ENCODE measurements around the gene TDRD3. TPM values are rescaled to one million over a fixed set of nuclear protein-coding genes. Genes with fewer than 3 reads are reported as not detected.

TDRD3 gene
- total and polyA plus RNA-seq, 2 experiments from 2014 or later, result 13.1 to 13.3 TPM

DNA sequence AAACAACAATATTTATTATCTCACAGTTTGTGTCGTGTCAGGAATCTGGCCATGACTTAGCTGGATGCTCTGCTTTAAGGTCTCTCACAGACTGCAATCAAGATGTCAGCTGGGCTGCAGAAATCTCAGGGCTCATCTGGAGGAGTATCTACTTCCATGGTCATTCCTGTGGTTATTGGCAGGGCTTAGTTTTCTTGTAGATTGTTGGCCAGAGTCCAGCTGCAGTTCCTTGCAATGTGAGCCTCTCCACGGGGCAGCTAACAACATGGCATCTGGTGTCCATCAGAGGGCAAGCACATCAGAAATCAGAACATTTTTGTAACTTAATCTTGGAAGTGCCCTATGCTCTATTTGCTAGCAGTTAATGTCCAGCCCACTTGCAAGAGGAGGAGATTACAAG, 45.7 kb upstream of the TDRD3 start:
- Mint-ChIP-seq H3K36me3 (ENCODE audit: low read depth) (no peaks in the 10 kb centered on the region), H3K4me3 (no peak overlapping the region), H3K4me1 (peaks cover 3% of the 10 kb centered on the region; the same call in 1 of the 3 replicates), H3K27ac (no peak overlapping the region), H3K27me3 (ENCODE audit: insufficient read depth, low read depth, poor library complexity) (no peaks in the 10 kb centered on the region), H3K9me3 (no peaks in the 10 kb centered on the region; the same call in 1 of the 3 replicates)
- no peaks in the 10 kb centered on the region for H3K36me3 ChIP-seq (ENCODE audit: insufficient read depth)
- H3K79me2 ChIP-seq (replicated peaks; ENCODE audit: insufficient read depth), result no peaks in the 10 kb centered on the region
- peak overlapping the region; percentile 60; the same call in 1 of the 2 replicates for H2AFZ ChIP-seq
- H3K27ac ChIP-seq (ENCODE audit: low read depth), result no peak overlapping the region
- no peak overlapping the region for H3K4me3 ChIP-seq
- H3K4me2 ChIP-seq, result no peak overlapping the region
- TF ChIP-seq CREB1 (CRISPR knock-in tag; IDR thresholded peaks at IDR 0.05; ENCODE audit: low read depth) (no peak), ZNF114 (CRISPR knock-in tag; IDR thresholded peaks at IDR 0.05) (no peak), JUNB (IDR thresholded peaks at IDR 0.05; ENCODE audit: unreplicated experiment) (no peak), POLR2AphosphoS5 (IDR thresholded peaks at IDR 0.05; ENCODE audit: low read depth) (no peak), NANOG (IDR thresholded peaks at IDR 0.05; ENCODE audit: borderline replicate concordance) (no peak), ZNF331 (CRISPR knock-in tag; IDR thresholded peaks at IDR 0.05; ENCODE audit: low read depth) (no peak), EZH2 (IDR thresholded peaks at IDR 0.05; ENCODE audit: low read depth, unreplicated experiment) (no peak), EZH2phosphoT487 (IDR thresholded peaks at IDR 0.05; ENCODE audit: unreplicated experiment) (no peak), STAT1 (IDR thresholded peaks at IDR 0.05; ENCODE audit: unreplicated experiment) (no peak)
- TF ChIP-seq, protein P1, sequence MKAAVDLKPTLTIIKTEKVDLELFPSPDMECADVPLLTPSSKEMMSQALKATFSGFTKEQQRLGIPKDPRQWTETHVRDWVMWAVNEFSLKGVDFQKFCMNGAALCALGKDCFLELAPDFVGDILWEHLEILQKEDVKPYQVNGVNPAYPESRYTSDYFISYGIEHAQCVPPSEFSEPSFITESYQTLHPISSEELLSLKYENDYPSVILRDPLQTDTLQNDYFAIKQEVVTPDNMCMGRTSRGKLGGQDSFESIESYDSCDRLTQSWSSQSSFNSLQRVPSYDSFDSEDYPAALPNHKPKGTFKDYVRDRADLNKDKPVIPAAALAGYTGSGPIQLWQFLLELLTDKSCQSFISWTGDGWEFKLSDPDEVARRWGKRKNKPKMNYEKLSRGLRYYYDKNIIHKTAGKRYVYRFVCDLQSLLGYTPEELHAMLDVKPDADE (IDR thresholded peaks at IDR 0.05), result no peak
- TF ChIP-seq, protein P2, sequence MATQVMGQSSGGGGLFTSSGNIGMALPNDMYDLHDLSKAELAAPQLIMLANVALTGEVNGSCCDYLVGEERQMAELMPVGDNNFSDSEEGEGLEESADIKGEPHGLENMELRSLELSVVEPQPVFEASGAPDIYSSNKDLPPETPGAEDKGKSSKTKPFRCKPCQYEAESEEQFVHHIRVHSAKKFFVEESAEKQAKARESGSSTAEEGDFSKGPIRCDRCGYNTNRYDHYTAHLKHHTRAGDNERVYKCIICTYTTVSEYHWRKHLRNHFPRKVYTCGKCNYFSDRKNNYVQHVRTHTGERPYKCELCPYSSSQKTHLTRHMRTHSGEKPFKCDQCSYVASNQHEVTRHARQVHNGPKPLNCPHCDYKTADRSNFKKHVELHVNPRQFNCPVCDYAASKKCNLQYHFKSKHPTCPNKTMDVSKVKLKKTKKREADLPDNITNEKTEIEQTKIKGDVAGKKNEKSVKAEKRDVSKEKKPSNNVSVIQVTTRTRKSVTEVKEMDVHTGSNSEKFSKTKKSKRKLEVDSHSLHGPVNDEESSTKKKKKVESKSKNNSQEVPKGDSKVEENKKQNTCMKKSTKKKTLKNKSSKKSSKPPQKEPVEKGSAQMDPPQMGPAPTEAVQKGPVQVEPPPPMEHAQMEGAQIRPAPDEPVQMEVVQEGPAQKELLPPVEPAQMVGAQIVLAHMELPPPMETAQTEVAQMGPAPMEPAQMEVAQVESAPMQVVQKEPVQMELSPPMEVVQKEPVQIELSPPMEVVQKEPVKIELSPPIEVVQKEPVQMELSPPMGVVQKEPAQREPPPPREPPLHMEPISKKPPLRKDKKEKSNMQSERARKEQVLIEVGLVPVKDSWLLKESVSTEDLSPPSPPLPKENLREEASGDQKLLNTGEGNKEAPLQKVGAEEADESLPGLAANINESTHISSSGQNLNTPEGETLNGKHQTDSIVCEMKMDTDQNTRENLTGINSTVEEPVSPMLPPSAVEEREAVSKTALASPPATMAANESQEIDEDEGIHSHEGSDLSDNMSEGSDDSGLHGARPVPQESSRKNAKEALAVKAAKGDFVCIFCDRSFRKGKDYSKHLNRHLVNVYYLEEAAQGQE (IDR thresholded peaks at IDR 0.05; ENCODE audit: unreplicated experiment), result no peak
- TF ChIP-seq, protein P3, sequence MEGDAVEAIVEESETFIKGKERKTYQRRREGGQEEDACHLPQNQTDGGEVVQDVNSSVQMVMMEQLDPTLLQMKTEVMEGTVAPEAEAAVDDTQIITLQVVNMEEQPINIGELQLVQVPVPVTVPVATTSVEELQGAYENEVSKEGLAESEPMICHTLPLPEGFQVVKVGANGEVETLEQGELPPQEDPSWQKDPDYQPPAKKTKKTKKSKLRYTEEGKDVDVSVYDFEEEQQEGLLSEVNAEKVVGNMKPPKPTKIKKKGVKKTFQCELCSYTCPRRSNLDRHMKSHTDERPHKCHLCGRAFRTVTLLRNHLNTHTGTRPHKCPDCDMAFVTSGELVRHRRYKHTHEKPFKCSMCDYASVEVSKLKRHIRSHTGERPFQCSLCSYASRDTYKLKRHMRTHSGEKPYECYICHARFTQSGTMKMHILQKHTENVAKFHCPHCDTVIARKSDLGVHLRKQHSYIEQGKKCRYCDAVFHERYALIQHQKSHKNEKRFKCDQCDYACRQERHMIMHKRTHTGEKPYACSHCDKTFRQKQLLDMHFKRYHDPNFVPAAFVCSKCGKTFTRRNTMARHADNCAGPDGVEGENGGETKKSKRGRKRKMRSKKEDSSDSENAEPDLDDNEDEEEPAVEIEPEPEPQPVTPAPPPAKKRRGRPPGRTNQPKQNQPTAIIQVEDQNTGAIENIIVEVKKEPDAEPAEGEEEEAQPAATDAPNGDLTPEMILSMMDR (conservative IDR thresholded peaks at IDR 0.05; ENCODE audit: low read depth in 2 of 2), result no peak
- TF ChIP-seq, protein P4, sequence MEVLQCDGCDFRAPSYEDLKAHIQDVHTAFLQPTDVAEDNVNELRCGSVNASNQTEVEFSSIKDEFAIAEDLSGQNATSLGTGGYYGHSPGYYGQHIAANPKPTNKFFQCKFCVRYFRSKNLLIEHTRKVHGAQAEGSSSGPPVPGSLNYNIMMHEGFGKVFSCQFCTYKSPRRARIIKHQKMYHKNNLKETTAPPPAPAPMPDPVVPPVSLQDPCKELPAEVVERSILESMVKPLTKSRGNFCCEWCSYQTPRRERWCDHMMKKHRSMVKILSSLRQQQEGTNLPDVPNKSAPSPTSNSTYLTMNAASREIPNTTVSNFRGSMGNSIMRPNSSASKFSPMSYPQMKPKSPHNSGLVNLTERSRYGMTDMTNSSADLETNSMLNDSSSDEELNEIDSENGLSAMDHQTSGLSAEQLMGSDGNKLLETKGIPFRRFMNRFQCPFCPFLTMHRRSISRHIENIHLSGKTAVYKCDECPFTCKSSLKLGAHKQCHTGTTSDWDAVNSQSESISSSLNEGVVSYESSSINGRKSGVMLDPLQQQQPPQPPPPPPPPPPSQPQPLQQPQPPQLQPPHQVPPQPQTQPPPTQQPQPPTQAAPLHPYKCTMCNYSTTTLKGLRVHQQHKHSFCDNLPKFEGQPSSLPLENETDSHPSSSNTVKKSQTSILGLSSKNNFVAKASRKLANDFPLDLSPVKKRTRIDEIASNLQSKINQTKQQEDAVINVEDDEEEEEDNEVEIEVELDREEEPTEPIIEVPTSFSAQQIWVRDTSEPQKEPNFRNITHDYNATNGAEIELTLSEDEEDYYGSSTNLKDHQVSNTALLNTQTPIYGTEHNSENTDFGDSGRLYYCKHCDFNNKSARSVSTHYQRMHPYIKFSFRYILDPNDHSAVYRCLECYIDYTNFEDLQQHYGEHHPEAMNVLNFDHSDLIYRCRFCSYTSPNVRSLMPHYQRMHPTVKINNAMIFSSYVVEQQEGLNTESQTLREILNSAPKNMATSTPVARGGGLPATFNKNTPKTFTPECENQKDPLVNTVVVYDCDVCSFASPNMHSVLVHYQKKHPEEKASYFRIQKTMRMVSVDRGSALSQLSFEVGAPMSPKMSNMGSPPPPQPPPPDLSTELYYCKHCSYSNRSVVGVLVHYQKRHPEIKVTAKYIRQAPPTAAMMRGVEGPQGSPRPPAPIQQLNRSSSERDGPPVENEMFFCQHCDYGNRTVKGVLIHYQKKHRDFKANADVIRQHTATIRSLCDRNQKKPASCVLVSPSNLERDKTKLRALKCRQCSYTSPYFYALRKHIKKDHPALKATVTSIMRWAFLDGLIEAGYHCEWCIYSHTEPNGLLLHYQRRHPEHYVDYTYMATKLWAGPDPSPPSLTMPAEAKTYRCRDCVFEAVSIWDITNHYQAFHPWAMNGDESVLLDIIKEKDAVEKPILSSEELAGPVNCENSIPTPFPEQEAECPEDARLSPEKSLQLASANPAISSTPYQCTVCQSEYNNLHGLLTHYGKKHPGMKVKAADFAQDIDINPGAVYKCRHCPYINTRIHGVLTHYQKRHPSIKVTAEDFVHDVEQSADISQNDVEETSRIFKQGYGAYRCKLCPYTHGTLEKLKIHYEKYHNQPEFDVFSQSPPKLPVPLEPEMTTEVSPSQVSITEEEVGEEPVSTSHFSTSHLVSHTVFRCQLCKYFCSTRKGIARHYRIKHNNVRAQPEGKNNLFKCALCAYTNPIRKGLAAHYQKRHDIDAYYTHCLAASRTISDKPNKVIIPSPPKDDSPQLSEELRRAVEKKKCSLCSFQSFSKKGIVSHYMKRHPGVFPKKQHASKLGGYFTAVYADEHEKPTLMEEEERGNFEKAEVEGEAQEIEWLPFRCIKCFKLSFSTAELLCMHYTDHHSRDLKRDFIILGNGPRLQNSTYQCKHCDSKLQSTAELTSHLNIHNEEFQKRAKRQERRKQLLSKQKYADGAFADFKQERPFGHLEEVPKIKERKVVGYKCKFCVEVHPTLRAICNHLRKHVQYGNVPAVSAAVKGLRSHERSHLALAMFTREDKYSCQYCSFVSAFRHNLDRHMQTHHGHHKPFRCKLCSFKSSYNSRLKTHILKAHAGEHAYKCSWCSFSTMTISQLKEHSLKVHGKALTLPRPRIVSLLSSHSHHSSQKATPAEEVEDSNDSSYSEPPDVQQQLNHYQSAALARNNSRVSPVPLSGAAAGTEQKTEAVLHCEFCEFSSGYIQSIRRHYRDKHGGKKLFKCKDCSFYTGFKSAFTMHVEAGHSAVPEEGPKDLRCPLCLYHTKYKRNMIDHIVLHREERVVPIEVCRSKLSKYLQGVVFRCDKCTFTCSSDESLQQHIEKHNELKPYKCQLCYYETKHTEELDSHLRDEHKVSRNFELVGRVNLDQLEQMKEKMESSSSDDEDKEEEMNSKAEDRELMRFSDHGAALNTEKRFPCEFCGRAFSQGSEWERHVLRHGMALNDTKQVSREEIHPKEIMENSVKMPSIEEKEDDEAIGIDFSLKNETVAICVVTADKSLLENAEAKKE (CRISPR knock-in tag; IDR thresholded peaks at IDR 0.05), result no peak
- peaks cover 4% of the 10 kb centered on the region; the same call in 1 of the 2 replicates for H3K9me2 ChIP-seq (ENCODE audit: insufficient read depth)
- H3K4me1 ChIP-seq (ENCODE audit: insufficient read depth), result no peaks in the 10 kb centered on the region
- H3F3A ChIP-seq (replicated peaks; ENCODE audit: low read depth), result no peaks in the 10 kb centered on the region
- H3K27me3 ChIP-seq (ENCODE audit: insufficient read depth), result no peaks in the 10 kb centered on the region
- no peaks in the 10 kb centered on the region for H4K20me1 ChIP-seq (replicated peaks; ENCODE audit: insufficient read depth)
- ATAC-seq (no peak), DNase-seq (ENCODE audit: low spot score) (no peak)

Data from GM23338 (cell line).